ENCODE results near the gene CDH13. TPM values are rescaled to one million over a fixed set of nuclear protein-coding genes. Genes with fewer than 3 reads are reported as not detected.

The CDH13 gene
- total RNA-seq, 1 donor from 2014 or later, result not detected

DNA sequence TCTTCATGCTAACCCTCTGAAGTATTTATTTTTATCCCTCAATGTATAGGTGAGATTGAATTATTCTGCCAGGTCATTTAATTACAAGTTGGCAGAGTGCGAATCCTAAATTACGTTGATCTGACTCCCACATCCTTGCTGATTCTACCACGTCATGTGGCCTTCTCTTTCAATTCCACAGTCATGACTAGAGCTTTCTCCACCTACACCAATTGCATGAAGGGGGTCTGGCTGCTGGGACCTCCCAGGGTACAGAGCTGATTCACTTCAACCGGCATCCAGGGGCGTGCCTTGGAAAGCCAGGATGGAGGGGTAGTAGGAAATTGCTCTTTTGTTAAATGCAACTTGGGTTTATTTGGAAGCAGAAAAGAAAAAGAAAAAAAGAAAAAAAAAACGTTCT, 41.1 kb upstream of the CDH13 start:
- Mint-ChIP-seq H3K4me3 (no peak overlapping the region), H3K9me3 (no peaks in the 10 kb centered on the region), H3K27ac (no peak overlapping the region), H3K36me3 (ENCODE audit: low read depth) (no peaks in the 10 kb centered on the region), H3K27me3 (no peaks in the 10 kb centered on the region), H3K4me1 (no peaks in the 10 kb centered on the region)
- ChIA-PET CTCF (no interaction called here), POLR2A (no interaction called here)
- intact Hi-C loops (cut with micrococcal nuclease), result no loop called here
- ATAC-seq (ENCODE audit: low read depth) (no peak), DNase-seq (no peak)
- TF ChIP-seq, protein P1, sequence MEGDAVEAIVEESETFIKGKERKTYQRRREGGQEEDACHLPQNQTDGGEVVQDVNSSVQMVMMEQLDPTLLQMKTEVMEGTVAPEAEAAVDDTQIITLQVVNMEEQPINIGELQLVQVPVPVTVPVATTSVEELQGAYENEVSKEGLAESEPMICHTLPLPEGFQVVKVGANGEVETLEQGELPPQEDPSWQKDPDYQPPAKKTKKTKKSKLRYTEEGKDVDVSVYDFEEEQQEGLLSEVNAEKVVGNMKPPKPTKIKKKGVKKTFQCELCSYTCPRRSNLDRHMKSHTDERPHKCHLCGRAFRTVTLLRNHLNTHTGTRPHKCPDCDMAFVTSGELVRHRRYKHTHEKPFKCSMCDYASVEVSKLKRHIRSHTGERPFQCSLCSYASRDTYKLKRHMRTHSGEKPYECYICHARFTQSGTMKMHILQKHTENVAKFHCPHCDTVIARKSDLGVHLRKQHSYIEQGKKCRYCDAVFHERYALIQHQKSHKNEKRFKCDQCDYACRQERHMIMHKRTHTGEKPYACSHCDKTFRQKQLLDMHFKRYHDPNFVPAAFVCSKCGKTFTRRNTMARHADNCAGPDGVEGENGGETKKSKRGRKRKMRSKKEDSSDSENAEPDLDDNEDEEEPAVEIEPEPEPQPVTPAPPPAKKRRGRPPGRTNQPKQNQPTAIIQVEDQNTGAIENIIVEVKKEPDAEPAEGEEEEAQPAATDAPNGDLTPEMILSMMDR (IDR thresholded peaks at IDR 0.05), result no peak

DNA sequence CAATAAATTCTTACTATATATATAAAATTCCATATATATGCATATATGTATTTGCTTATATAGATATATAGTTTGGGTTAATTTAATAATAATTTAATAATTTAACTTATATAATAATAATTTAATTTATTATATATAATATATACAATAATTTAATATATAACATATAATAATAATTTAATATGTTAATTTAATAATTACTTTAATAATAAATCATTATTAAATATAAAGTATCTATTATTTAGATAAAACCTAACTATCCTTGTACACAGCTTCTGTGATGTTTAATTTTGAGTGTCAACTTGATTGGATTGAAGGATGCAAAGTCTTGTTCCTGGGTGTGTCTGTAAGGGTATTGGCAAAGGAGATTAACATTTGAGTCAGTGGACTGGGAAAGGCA, 40.6 kb upstream of the CDH13 start:
- POLR2A ChIA-PET, result no interaction called here
- no peaks in the 10 kb centered on the region for H3K4me1 Mint-ChIP-seq
- intact Hi-C loops (cut with micrococcal nuclease), result no loop called here
- CTCF ChIA-PET, result no interaction called here
- no peak overlapping the region for H3K4me3 Mint-ChIP-seq
- DNase-seq, result no peak
- H3K27ac Mint-ChIP-seq, result no peak overlapping the region
- no peaks in the 10 kb centered on the region for H3K9me3 Mint-ChIP-seq
- ATAC-seq (ENCODE audit: low read depth), result no peak
- TF ChIP-seq, protein P1 (IDR thresholded peaks at IDR 0.05), result no peak
- no peaks in the 10 kb centered on the region for H3K36me3 Mint-ChIP-seq (ENCODE audit: low read depth)
- no peaks in the 10 kb centered on the region for H3K27me3 Mint-ChIP-seq

DNA sequence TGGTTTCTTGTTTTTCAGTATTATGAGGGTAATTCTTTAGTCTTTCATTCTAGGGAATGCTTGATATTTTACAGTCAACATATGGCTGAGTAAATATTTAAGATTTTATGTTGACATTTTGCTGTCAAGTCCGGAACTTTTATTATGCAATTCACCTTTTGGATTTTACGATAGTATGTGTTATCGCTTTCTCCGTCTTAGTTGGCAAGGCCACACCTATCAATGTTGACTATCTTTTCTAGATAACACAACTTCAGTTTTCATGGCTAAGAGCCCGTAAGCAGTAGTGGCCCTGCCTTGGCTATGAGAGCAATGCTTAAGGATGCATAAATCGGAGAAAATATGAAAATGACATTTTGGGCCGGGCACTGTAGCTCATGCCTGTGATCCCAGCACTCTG, 39.5 kb upstream of the CDH13 start:
- no peaks in the 10 kb centered on the region for H3K9me3 Mint-ChIP-seq
- H3K4me1 Mint-ChIP-seq, result no peaks in the 10 kb centered on the region
- intact Hi-C loops (cut with micrococcal nuclease), result no loop called here
- POLR2A ChIA-PET, result no interaction called here
- no peak for ATAC-seq (ENCODE audit: low read depth)
- H3K27me3 Mint-ChIP-seq, result no peaks in the 10 kb centered on the region
- H3K27ac Mint-ChIP-seq, result no peak overlapping the region
- H3K4me3 Mint-ChIP-seq, result no peak overlapping the region
- TF ChIP-seq, protein P1 (IDR thresholded peaks at IDR 0.05), result no peak
- no peak for DNase-seq
- no peaks in the 10 kb centered on the region for H3K36me3 Mint-ChIP-seq (ENCODE audit: low read depth)
- CTCF ChIA-PET, result interaction anchor here (0.7 kb wide), 1 partner anchor 44 kb away, joined by 3 read pairs; no protein-coding TSS in a partner anchor

DNA sequence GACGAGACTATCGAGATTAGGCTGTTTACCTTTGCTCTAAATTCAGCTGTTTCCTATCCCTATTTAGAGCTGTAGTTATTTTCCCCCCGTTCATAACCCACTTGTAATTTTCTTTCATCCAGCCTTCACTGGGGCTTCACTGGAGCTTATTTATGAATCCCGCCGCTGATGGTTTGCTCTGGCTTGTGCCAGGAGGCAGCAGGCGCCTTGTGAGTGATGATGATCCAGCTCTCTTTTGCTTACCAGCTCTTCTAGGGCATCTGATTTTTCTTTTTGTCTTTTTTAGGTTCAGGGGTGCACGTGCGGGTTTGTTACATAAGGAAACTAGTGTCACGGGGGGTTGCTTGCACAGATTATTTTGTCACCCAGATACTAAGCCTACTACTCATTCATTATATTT, 37.4 kb upstream of the CDH13 start:
- POLR2A ChIA-PET, result no interaction called here
- Mint-ChIP-seq H3K4me1 (no peaks in the 10 kb centered on the region), H3K9me3 (no peaks in the 10 kb centered on the region), H3K36me3 (ENCODE audit: low read depth) (no peaks in the 10 kb centered on the region), H3K4me3 (no peak overlapping the region), H3K27ac (no peak overlapping the region), H3K27me3 (no peaks in the 10 kb centered on the region)
- CTCF ChIA-PET, result no interaction called here
- no peak for DNase-seq
- TF ChIP-seq, protein P1 (IDR thresholded peaks at IDR 0.05), result no peak
- ATAC-seq (ENCODE audit: low read depth), result no peak
- intact Hi-C loops (cut with micrococcal nuclease), result no loop called here

DNA sequence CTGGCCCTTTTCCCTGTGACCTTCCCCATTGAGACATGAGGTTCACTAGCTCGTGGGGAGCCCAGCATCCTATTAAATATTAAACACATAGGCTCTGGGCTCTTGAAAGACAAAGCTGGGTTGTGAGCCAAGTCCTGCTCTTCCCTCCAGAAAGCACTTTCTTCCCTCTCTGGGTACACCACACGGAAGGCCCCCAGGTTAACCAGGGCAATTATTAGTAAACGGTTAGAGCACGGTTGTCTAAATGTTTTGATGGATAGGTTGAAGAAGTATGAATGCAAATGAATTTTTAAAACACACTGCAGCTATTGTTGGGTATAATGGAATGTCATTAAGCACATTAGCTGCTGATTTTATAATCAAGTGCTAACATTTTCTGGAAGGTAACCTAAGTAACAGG, 32.7 kb upstream of the CDH13 start:
- CTCF ChIA-PET, result no interaction called here
- peaks cover under 1% of the 10 kb centered on the region for H3K9me3 Mint-ChIP-seq
- no peaks in the 10 kb centered on the region for H3K36me3 Mint-ChIP-seq (ENCODE audit: low read depth)
- POLR2A ChIA-PET, result no interaction called here
- TF ChIP-seq, protein P1 (IDR thresholded peaks at IDR 0.05), result no peak
- no peak overlapping the region for H3K27ac Mint-ChIP-seq
- ATAC-seq (ENCODE audit: low read depth) (no peak), DNase-seq (no peak)
- intact Hi-C loops (cut with micrococcal nuclease), result no loop called here
- peaks cover 2% of the 10 kb centered on the region for H3K27me3 Mint-ChIP-seq
- H3K4me3 Mint-ChIP-seq, result no peak overlapping the region
- H3K4me1 Mint-ChIP-seq, result no peaks in the 10 kb centered on the region

Data from activated B cell treated with CpG ODN at 0.5 μM for 24 hours (primary cell).